IPS-NIHi7 (cell line): ENCODE data around the gene CAPG.
A peak's percentile ranks its signal among the peaks of the same experiment; 100 is the strongest.
"Not testable (repeated sequence)": the region's sequence is repeated elsewhere in the genome, so short reads cannot be mapped to it uniquely, and the experiment has no call there.

ENCODE experiments used
- DNase-seq: peaks from one replicate; pipeline ENCODE4 v3.0.0; 2012; ENCODE audit warnings: mixed read lengths; ENCODE audit errors: extremely low spot score

The CAPG gene

GRCh38 chr2:85409845-85410583 lies at the start of gene CAPG:
Gene CAPG (minus strand): TSS chr2:85410366. CDS start chr2:85402145, 8,221 bp downstream.
- no peak for DNase-seq

DNA sequence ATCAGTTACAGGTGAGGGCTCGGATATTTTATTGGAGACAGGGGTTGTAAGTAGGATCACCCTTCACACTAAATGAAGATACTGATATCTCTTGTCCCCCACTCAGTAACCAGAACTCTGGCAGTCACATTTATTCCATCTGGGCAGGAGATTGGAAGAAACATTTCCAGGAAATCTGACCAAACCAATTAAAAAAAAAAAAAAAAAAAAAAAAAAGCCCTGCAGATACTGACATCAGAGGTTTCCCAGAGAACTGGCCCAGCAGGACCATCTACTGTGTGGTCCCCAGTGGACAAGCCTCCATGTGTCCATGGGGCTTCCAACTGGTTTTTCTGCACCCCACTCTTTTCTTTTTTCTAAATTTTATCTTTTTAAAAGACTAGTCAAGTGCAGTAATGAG lies 49.6 kb upstream of the CAPG start:
- DNase-seq: no peak

- DNase-seq: no peak
Observed at GRCh38 chr2:85458601-85459563, 48.7 kb upstream of the CAPG start.

DNA sequence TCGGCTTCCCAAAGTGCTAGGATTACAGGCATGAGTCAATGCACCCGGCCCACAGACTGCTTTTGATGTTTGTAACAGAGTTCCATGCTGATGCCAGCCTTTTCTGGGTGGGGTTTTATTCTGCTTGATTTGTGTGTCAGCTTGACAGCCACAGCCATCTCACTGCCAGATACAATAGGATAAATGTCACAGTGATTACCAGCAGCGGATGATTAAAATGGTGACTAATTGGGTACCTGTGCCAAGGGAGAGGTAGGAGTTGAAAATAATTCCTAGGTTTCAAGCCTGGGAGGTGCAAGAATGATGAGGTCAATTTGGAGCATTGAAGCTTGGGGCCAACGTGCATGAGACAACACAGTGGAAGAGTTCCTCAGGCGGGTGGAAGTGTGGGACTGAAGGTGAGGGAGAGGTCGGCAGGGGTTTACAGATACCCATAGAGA lies 47.7 kb upstream of the CAPG start:
- DNase-seq: no peak

- no peak for DNase-seq
Observed at GRCh38 chr2:85457043-85457442, 46.9 kb upstream of the CAPG start.

DNA sequence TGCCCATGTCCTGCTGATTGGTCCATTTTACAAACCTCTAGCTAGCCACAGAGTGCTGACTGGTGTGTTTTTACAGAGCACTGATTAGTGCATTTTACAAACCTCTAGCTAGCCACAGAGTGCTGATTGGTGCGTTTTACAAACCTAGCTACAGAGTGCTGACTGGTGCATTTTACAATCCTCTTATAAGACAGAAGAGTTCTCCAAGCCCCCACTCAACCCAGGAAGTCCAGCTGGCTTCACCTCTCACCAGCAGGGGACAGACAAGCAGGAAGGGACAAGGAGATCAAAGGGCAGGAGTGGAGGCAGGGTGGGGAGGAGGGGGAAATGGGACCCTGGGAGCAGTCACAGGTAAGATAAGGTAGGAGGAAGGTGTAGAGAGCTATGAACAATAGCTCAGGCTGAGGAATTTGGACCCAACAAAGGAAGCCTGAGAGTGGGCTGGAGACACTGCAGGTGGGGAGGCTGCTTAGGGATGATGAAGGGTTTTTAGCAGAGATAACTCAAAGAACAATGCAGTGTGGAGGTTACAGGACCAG lies 45.5 kb upstream of the CAPG start:
- DNase-seq: no peak

- no peak for DNase-seq
Observed at GRCh38 chr2:85453571-85453970, 43.4 kb upstream of the CAPG start.

DNA sequence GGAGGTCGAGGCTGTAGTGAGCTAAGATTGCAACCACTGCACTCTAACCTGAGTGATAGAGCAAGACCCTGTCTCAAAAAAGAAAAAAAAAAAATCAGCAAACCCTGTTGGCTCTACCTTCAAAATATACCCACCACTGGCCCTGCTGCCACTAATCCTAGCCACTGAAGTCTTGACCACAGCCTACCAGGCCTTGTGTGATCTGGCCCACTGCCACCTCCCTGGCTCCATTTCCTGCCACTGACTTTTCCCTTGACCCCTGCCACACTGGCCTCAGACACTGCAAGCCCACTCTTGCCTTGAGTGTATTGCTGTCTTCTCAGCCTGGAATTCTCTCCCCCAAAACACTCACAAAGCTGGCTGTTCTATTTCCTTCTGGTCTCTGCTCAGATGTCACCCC lies 42.1 kb upstream of the CAPG start:
- DNase-seq: no peak

- peak; percentile 4 for DNase-seq
Observed at GRCh38 chr2:85449214-85449588, 39.0 kb upstream of the CAPG start.

- DNase-seq: peak; percentile 2
Observed at GRCh38 chr2:85448461-85449213, 38.5 kb upstream of the CAPG start.

DNA sequence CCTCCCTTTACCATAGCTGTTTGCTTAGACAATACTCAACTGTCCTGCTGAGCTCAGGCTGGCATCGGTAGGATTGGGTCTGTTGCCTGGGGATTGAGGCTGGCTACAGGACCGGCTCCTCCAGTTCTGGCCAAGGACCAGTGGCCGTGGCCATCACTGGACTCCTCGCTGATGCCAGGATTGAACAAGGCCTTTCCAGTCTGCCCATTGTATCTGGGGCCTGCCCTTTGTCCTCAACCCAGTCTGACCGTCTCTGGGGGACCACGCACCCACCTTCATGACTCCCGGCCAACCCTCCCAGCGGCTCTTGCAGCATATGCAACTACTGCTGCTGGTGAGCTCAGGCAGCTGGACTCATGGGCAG lies 37.0 kb upstream of the CAPG start:
- DNase-seq: peak; percentile 2

DNA sequence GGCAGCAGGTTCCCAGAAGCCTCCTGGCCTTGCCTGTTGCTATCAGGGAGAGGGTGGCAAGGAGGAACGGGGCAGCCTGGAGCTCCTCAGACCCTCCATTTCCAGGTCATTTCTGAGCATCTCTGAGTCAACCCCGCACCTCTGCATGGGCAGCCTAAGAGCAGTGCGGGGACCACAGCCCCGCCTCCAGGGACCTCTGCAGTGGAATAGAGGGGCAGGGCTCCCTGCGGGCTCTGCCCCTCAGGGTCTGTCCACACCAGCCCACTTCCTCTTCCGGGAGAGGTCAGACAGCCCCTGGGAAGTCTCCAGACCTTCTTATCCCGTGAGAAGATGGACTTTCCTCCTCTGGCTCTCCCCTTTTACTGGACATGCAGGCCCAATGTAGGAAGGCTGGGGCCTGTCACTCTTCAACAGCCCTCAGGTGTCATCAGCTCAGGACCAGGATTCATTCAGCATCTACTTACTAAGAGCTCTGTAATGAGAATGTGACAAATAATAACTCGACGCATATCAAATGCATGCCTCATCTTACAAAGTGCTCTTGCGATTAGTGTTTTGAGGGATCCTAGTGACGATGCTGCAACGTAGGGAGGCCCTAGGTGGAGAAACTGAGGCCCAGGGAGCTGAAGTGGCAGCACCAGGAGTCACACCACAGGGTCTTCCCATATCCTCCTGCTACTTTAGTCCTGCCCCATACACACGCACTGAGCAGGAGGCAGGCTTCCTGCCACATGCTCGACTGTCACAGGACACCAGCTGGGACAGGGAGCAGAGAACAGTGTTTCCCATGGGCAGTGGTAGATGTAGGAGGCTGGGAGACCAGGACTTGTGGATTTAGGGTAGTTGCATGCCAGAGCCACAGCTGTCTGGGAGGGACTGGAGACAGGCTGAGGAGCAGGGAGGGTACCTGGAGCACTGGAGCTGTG lies 36.4 kb upstream of the CAPG start:
- peak; percentile 10 for DNase-seq

GRCh38 chr2:85445316-85446295 lies 35.4 kb upstream of the CAPG start:
- DNase-seq: peak; percentile 9

- peak; percentile 13 for DNase-seq
Observed at GRCh38 chr2:85444629-85445172, 34.5 kb upstream of the CAPG start.

DNA sequence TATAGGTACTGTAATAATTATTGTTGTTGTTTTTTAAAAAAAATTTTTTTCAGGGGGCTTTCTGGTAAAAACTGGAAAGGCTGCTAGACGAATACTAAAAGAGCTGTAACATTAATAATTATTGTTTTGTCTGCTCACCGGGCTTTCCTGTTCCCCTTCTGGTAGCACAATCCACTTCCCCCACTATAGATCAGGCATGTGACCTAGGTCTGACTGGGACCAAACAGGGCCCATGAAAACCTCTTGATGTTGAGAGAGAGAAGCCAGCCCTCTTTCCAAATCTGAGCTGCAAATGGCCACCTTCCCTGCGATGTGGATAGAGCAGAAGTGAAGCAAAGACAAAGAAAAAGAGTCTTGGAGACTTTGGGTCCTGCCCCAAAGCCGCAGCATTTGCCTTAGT lies 31.7 kb upstream of the CAPG start:
- no peak for DNase-seq

- DNase-seq: no peak
Observed at GRCh38 chr2:85440729-85441128, 30.6 kb upstream of the CAPG start.

DNA sequence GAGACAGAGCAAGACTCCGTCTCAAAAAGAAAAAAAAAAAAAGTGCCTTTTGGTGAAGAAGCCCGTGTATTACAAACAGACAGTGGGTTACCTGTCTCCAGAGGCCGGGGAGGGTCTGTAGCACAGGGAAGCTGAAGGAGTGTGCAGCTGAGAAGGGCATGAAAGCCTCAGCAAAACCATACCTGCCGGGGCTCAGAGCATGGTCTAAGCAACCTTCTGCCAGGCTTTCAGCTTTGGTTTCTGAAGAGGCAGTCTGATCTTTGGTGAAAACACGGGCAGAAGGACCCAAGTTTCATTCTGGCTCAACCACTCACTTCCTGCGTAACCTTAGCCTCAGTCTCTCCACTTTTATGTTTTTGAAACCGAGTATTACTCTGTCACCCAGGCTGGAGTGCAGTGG lies 29.8 kb upstream of the CAPG start:
- DNase-seq: no peak

GRCh38 chr2:85439569-85439968 lies 29.4 kb upstream of the CAPG start:
- not testable (repeated sequence) for DNase-seq

DNA sequence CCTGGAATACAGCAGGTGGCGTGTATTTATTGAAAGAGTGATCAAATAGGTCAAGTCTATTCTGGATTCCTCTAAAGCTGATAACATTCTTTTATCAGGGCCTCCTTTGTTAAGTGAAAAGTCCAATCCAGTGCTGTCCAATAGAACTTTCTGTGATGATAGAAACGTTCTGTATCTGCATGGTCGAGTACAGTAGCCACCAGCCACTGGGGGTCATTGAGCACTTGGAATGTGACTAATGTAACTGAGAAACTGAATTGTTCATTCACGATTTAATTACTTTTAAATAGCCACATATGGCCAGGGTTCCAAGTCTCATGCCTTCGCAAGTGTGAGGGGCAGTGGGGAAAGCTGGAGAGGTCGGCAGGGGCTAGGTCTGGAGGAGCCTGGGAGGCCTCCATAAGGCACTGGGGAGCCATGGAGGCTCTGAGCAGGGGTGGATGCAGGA lies 28.9 kb upstream of the CAPG start:
- no peak for DNase-seq
